Peyer's patch (tissue), 4 donors: Measurements from ENCODE around the gene XIRP2. TPM values are rescaled to one million over a fixed set of nuclear protein-coding genes. Genes with fewer than 3 reads are reported as not detected.

ENCODE experiments used
- DNase-seq, 3 donors: peaks; one replicate each; pipeline ENCODE4 v3.0.0-alpha.2; 2017 to 2019
- H3K27ac ChIP-seq, 4 donors: fragments of 200-600 bp; sonication (generic); one replicate each; pipeline ENCODE4 v1.5.1; 2016 to 2019
- H3K27me3 ChIP-seq, 2 donors: fragments of 200-600 bp; sonication (generic); one replicate each; pipeline ENCODE4 v1.5.1; 2019
- H3K36me3 ChIP-seq, 3 donors: fragments of 200-600 bp; sonication (generic); one replicate each; pipeline ENCODE4 v1.5.1; 2016 to 2019
- H3K4me1 ChIP-seq, 4 donors: fragments of 200-600 bp; sonication (generic); one replicate each; pipeline ENCODE4 v1.5.1; 2016 to 2019
- H3K4me3 ChIP-seq, 4 donors: fragments of 200-600 bp; sonication (generic); 1 replicate in 3 of 4; 2 replicates in 1 of 4; pipeline ENCODE4 v1.5.1; 2016 to 2019; ENCODE audit warnings: mild to moderate bottlenecking in 1 of 4
- H3K9me3 ChIP-seq, 4 donors: fragments of 200-600 bp; sonication (generic); one replicate each; pipeline ENCODE4 v1.5.1; 2016 to 2019; ENCODE audit warnings: mild to moderate bottlenecking in 1 of 4
- POLR2A ChIP-seq, 2 donors: fragments of 450-650 bp; IDR thresholded peaks; one replicate each; pipeline ENCODE4 v1.5.1; 2017; ENCODE audit warnings: antibody characterized with exemption in 2 of 2, mild to moderate bottlenecking in 2 of 2, moderate library complexity in 2 of 2
- total RNA-seq, 4 donors: library from RNA; depleted of rRNA; stranded (reverse); fragments of >200 nt; gene quantifications; one replicate each; pipeline ENCODE4 v1.1.0, GENCODE V29; 2016
- TF ChIP-seq, protein P1 (sequence below), 6 experiments: fragments of 450-650 bp in 4 of 6; fragments of 200-600 bp in 2 of 6; sonication (generic) in 1 of 6; IDR thresholded peaks; one replicate each; pipeline ENCODE4 v1.5.1; 2017 to 2019; ENCODE audit warnings: antibody characterized with exemption in 6 of 6, mild to moderate bottlenecking in 3 of 6, moderate library complexity in 1 of 6

The XIRP2 gene
- total RNA-seq, 4 donors from 2014 or later: not detected

DNA sequence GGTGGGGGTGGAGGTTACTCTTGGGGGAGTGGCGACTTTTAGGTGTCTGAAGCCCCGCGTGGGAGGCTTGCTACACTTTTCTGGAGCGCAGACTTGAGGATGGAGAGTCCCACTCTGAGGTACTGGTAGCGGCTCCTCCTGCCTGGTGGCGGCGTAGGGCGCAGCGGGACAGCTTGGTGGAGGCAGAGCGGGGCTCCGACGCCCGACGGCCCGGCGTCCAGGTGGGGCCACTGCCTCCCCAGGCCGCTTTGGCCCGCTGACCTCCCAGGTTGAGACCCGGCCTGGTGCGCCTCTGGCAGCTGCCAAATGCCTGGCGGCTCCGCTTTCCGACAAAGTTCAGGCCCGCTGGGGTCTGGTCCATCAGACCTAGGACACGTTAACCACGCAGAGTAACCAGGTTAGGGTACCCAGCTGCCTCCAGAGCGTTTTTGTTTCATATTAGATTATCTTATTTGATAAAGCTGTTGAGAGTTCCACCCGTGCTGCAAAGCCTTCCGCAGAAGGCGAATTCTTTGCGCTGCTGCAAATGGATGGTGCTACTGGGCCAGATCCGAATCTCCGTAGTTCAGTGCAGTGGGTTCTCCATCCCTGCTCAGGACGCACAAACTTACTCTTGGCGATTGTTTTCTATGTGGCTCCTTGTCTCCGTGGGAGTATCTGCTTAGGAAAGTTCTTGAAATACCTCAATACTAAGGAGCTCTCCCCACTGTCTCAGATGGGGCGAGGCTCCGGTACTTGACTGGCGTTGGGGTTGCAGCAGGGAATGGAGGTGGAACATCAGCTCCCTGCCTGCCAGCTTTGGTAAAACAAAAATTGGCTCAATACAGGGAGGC is 405.9 kb downstream of the XIRP2 start:
- Histone ChIP-seq H3K9me3 (no peaks in the 10 kb centered on the region), H3K27ac (no peak overlapping the region), H3K36me3 (no peaks in the 10 kb centered on the region), H3K4me3 (peak overlapping the region in 2 of 4 donors; percentile 43 to 72), H3K27me3 (no peaks in the 10 kb centered on the region), H3K4me1 (peaks cover 0 to 17% (median 3%) of the 10 kb centered on the region in 4 donors)
- TF ChIP-seq, protein P1, sequence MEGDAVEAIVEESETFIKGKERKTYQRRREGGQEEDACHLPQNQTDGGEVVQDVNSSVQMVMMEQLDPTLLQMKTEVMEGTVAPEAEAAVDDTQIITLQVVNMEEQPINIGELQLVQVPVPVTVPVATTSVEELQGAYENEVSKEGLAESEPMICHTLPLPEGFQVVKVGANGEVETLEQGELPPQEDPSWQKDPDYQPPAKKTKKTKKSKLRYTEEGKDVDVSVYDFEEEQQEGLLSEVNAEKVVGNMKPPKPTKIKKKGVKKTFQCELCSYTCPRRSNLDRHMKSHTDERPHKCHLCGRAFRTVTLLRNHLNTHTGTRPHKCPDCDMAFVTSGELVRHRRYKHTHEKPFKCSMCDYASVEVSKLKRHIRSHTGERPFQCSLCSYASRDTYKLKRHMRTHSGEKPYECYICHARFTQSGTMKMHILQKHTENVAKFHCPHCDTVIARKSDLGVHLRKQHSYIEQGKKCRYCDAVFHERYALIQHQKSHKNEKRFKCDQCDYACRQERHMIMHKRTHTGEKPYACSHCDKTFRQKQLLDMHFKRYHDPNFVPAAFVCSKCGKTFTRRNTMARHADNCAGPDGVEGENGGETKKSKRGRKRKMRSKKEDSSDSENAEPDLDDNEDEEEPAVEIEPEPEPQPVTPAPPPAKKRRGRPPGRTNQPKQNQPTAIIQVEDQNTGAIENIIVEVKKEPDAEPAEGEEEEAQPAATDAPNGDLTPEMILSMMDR (IDR thresholded peaks at IDR 0.05): no peak
- no peak for TF ChIP-seq POLR2A (IDR thresholded peaks at IDR 0.05)
- DNase-seq: peak in 1 of 3 donors; percentile 40

DNA sequence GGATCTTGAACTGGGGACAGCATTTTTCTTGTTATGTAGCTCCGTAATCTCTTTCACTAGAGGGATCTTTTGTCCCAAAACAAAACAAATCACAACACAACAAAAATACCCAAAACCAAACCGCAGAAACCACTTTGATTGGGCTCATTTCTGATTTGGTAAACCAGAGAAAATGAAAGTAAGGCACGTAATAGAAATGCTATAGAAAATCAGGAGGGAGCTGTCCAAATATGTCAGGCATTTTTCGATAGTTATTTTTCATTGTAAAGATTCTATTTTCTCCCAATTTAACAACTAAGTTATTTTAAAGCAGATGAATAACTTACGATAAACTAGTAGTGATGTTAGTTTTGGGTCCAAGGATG is 406.5 kb downstream of the XIRP2 start:
- H3K9me3 ChIP-seq: no peaks in the 10 kb centered on the region
- no peak overlapping the region for H3K27ac ChIP-seq
- DNase-seq: no peak
- H3K4me3 ChIP-seq: peak overlapping the region in 1 of 4 donors; percentile 72
- no peaks in the 10 kb centered on the region for H3K36me3 ChIP-seq
- H3K4me1 ChIP-seq: peaks cover 0 to 17% (median 3%) of the 10 kb centered on the region in 4 donors
- H3K27me3 ChIP-seq: no peaks in the 10 kb centered on the region
- no peak for TF ChIP-seq POLR2A (IDR thresholded peaks at IDR 0.05)
- TF ChIP-seq, protein P1 (IDR thresholded peaks at IDR 0.05): no peak

DNA sequence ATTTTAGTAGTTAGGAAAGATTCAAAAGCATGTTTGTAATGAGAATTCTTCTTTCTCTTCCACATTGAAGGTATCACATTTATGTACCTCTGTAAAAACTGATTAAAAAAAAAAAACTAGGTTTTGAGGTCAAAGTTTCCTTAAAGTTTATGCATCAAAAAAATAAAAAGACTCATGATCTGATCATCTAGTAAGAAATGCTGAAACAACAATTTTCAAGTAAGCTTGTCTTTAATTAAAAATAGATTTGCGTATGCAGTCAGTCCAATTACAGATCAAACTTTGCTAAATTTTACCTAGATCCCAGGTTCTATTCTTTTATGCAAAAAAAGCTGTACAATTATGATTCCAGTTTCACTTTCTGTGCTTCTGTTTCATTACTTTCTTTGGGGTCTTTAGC is 409.0 kb downstream of the XIRP2 start:
- Histone ChIP-seq H3K27me3 (no peaks in the 10 kb centered on the region), H3K4me1 (peaks cover 0 to 17% (median 3%) of the 10 kb centered on the region in 4 donors), H3K4me3 (no peak overlapping the region), H3K36me3 (no peaks in the 10 kb centered on the region), H3K9me3 (no peaks in the 10 kb centered on the region), H3K27ac (no peak overlapping the region)
- no peak for TF ChIP-seq POLR2A (IDR thresholded peaks at IDR 0.05)
- TF ChIP-seq, protein P1 (IDR thresholded peaks at IDR 0.05): no peak
- no peak for DNase-seq

DNA sequence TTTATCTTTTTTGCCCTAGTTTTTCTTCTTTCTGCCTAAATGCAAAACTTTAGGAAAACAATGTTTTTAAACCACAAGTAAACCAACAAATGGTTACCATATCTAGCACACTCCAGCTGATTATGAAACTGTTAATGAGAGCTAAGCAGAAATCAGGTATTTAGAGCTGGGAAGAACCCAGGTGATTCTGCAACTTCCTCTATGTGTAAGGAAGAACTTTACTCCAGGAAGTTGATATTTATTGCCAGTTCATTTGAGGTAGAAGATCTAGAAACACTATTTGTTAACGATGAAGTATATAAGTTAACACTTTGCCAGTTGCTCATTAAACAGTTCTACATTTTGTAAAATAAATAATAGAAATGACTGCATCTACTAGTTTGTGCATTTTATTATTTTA is 409.7 kb downstream of the XIRP2 start:
- Histone ChIP-seq H3K27me3 (no peaks in the 10 kb centered on the region), H3K9me3 (no peaks in the 10 kb centered on the region), H3K4me3 (no peak overlapping the region), H3K27ac (no peak overlapping the region), H3K4me1 (peaks cover 0 to 17% (median 3%) of the 10 kb centered on the region in 4 donors), H3K36me3 (no peaks in the 10 kb centered on the region)
- TF ChIP-seq POLR2A (IDR thresholded peaks at IDR 0.05): no peak
- TF ChIP-seq, protein P1 (IDR thresholded peaks at IDR 0.05): no peak
- no peak for DNase-seq
